Measurements from ENCODE around the gene HPGD.

Gene HPGD

GRCh38 chr4:174474457-174475075, 47.7 kb downstream of the HPGD start:
- no peak for DNase-seq (ENCODE audit: low spot score)

DNA sequence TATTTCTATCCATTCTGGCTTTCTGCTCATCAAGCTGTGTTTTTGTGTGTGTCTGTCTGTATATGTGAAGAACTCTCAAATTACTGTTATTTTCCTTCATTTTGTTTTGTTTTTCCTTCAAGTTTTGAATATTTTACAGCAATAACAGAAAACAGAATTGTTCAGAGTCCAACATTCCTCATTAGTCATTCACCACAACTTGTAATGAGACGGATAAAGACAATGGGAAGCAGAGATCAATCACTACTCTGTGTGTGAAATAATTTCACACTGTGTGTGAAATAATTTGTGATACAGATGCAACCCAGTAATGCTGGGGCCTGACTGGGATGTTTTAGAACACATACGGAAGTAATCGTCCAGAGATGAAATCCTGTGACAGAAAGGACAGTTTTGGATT, 55.2 kb downstream of the HPGD start:
- DNase-seq (ENCODE audit: low spot score): no peak

DNA sequence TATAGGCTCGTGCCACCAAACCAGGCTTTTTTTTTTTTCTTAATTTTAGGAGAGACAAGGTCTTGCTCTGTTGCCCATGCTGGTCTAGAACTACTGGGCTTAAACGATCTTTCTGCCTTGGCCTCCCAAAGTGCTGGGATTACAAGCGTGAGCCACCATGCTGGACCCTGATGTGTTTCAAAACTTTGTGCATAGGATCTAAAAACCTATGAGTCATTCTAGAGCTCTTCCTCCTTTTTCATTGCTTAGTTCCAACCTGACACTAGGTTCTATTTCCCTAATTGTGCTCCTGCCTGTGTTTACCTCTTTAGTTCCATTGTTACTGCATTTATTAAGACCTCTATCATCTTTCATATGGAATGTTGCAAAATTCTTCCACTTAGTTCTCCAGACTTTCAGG, 57.3 kb downstream of the HPGD start:
- DNase-seq (ENCODE audit: low spot score): no peak

DNA sequence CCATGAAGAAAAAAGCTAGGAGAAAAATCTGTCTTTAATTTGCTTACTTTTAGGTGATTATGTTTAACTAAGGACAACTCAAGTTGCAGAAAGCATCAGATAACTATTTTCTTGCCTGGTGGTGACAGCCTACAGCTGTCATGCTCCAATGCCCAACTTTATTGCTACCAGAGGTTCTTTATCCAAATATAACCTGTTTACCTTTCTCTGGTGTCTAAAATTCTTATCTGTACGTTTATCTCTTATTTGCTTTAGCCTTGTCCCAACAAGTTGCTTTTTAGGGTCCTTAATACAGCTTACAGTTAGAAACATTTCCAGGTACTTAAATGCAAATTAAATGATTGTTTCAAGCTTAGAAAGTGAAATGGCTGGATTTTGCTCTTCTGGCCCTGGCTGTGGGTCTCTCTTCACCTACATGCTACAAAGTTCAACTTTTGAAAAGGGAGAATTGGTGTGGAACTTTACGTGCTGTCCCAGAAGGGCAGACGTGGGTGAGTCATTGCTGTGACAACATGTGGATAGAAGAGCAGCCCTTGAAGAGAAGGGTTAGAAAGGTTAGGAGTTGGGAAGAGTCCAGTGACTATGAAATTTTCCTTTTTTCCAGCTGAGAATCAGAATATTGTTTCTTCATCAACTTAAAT, 60.7 kb downstream of the HPGD start:
- no peak for DNase-seq (ENCODE audit: low spot score)

- DNase-seq (ENCODE audit: low spot score): no peak
Observed at GRCh38 chr4:174460684-174461083, 61.6 kb downstream of the HPGD start.

- no peak for DNase-seq (ENCODE audit: low spot score)
Observed at GRCh38 chr4:174457468-174457867, 64.8 kb downstream of the HPGD start.

DNA sequence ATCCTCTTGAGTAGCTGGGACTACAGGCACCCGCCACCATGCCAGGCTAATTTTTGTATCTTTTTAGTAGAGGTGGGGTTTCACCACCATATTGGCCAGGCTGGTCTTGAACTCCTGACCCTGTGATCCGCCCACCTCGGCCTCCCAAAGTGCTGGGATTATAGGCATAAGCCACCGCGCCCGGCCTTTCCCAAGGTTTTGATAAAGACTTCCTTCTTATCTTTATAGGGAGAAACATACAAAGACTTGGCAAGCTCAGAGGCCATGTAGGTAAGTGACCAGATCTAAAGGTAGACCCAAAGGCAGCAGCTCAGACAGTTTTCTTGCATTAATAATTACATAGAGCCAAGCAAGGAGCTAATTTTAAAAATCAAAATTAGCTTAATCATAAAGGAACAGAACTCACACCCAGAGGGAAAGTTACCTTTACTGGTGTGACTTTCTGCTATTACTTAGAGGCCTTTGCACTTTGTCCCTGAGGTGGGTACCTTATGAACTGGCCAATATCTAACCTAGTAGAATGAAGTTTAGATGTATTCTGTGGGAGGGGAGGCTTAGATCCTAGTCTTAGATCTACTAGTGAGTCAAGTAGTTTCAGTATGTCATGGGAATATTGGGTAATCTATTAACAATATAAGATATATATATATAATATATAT, 67.3 kb downstream of the HPGD start:
- DNase-seq (ENCODE audit: low spot score): no peak

DNA sequence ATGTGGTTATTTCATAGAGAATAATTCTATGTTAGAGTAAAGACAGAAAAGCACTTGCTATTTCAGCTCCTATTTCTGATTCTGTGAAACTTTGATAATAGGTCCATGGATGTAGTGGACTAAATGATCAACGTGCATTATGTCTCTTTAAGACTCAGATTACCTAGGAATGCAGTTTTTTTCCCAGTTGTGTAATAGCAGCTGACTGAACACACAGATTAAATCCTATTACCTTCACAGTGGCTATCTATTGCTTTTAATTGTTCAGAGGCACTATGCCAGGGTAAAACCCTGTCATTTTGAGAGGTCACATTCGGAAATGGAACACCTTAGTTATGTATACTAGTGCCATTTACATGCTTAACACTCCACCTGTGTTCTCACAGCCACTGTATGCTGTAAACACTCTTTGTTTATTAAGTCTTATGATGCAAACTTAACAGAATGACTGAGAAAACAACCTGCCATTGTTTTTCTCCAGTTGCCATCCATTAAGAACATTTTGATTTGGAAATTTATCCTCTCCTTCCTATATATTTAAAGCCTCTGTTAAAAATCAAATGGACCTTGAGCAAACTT, 70.5 kb downstream of the HPGD start:
- no peak for DNase-seq (ENCODE audit: low spot score)

GRCh38 chr4:174450786-174451125, 71.5 kb downstream of the HPGD start:
- DNase-seq (ENCODE audit: low spot score): no peak

GRCh38 chr4:174449944-174450785, 72.1 kb downstream of the HPGD start:
- no peak for DNase-seq (ENCODE audit: low spot score)

GRCh38 chr4:174449152-174449551, 73.1 kb downstream of the HPGD start:
- DNase-seq (ENCODE audit: low spot score): no peak

DNA sequence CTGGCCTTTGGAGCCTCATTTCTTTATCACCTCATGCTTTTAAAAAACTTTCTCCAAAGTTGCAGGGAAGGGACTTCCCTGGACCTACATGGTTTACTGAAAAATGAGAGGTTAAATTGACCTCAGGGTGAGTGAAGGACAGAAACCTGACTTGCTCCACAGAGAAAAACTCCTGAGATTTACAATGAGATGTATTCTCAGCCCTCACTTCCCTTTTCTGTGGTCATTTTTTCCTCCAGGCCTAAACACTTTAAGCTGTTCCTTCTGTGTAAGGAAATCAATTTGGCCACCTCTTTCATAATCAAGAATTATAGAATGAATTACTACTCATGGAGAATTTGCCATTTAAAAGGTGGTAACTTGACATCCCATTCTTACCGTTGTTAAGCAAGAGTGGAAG, 77.9 kb downstream of the HPGD start:
- DNase-seq (ENCODE audit: low spot score): no peak
